ENCODE data around the gene SASH1.
"Not testable (repeated sequence)": the region's sequence is repeated elsewhere in the genome, so short reads cannot be mapped to it uniquely, and the experiment has no call there.

The SASH1 gene

GRCh38 chr6:148374040-148374774 is 31.6 kb downstream of the SASH1 start:
- H3K27ac ChIP-seq = no peak overlapping the region
- TF ChIP-seq CTCF (conservative IDR thresholded peaks at IDR 0.05) = no peak

- no peak for TF ChIP-seq CTCF (conservative IDR thresholded peaks at IDR 0.05)
- no peak overlapping the region for H3K27ac ChIP-seq
Observed at GRCh38 chr6:148375401-148375800, 32.8 kb downstream of the SASH1 start.

- TF ChIP-seq CTCF (conservative IDR thresholded peaks at IDR 0.05) = no peak
- no peak overlapping the region for H3K27ac ChIP-seq
Observed at GRCh38 chr6:148379481-148379880, 36.8 kb downstream of the SASH1 start.

GRCh38 chr6:148379966-148380713 is 37.5 kb downstream of the SASH1 start:
- H3K27ac ChIP-seq = no peak overlapping the region
- TF ChIP-seq CTCF (conservative IDR thresholded peaks at IDR 0.05) = no peak

GRCh38 chr6:148382051-148382450 is 39.4 kb downstream of the SASH1 start:
- H3K27ac ChIP-seq = not testable (repeated sequence)

- TF ChIP-seq CTCF (conservative IDR thresholded peaks at IDR 0.05) = no peak
- H3K27ac ChIP-seq = no peak overlapping the region
Observed at GRCh38 chr6:148382861-148383260, 40.2 kb downstream of the SASH1 start.

GRCh38 chr6:148383658-148384368 is 41.2 kb downstream of the SASH1 start:
- H3K27ac ChIP-seq = no peak overlapping the region
- no peak for TF ChIP-seq CTCF (conservative IDR thresholded peaks at IDR 0.05)

Data from VCaP (cell line).